ENCODE measurements around the gene TMEM254.
A peak's percentile ranks its signal among the peaks of the same experiment; 100 is the strongest.

The TMEM254 gene

GRCh38 chr10:80104066-80104926 is 25.8 kb downstream of the TMEM254 start:
- Histone ChIP-seq H3K9ac (ENCODE audit: low read length) (peak overlapping the region; percentile 90), H4K91ac (ENCODE audit: low read length) (no peak overlapping the region)

GRCh38 chr10:80108576-80109239 is 30.2 kb downstream of the TMEM254 start:
- Histone ChIP-seq H3K9me3 (ENCODE audit: control insufficient read depth, low read length) (peaks cover 25% of the 10 kb centered on the region), H3K27me3 (ENCODE audit: control insufficient read depth in 1 of 2, insufficient read depth in 1 of 2, low read length in 2 of 2) (no peaks in the 10 kb centered on the region), H3K4ac (ENCODE audit: low read depth in 1 of 2, low read length in 2 of 2) (no peak overlapping the region), H3K4me3 (ENCODE audit: insufficient read depth in 1 of 2, low read depth in 1 of 2, low read length in 2 of 2) (peak overlapping the region in 1 of 2 experiments; percentile 37), H2AK5ac (ENCODE audit: low read length, severe bottlenecking) (no peak overlapping the region), H2BK12ac (ENCODE audit: low read length in 2 of 2) (no peak overlapping the region), H2AFZ (ENCODE audit: low read depth, low read length) (no peak overlapping the region), H3K36me3 (ENCODE audit: control insufficient read depth in 1 of 2, insufficient read depth in 2 of 2, low read depth in 1 of 2, low read length in 2 of 2) (no peaks in the 10 kb centered on the region), H3K14ac (ENCODE audit: low read length in 2 of 2) (no peak overlapping the region), H3K18ac (ENCODE audit: low read depth in 1 of 2, low read length in 2 of 2) (no peak overlapping the region), H3K9ac (ENCODE audit: low read length) (no peak overlapping the region), H3K27ac (ENCODE audit: low read length, poor library complexity, severe bottlenecking) (no peak overlapping the region), H3K4me2 (ENCODE audit: low read length, poor library complexity, severe bottlenecking) (no peak overlapping the region), H4K91ac (ENCODE audit: low read length) (no peak overlapping the region), H2BK120ac (ENCODE audit: low read depth, low read length) (no peak overlapping the region), H3K23ac (ENCODE audit: low read length in 2 of 2) (no peak overlapping the region), H3K79me1 (replicated peaks; ENCODE audit: low read length, poor library complexity, severe bottlenecking) (no peaks in the 10 kb centered on the region), H3K4me1 (ENCODE audit: control insufficient read depth, insufficient read depth, low read depth, low read length) (no peaks in the 10 kb centered on the region), H4K8ac (ENCODE audit: low read length) (no peak overlapping the region), H2BK5ac (ENCODE audit: low read depth, low read length, poor library complexity, severe bottlenecking) (no peak overlapping the region), H2BK15ac (ENCODE audit: low read depth, poor library complexity, severe bottlenecking) (no peak overlapping the region)
- DNase-seq = peak; percentile 13
- WGBS = 83% methylated on average over 7 of the region's 8 CpGs

More at GRCh38 chr10:80104066-80104926, 25.8 kb downstream of the TMEM254 start:
- peak overlapping the region in 1 of 2 experiments; percentile 63 for H2BK12ac ChIP-seq (ENCODE audit: low read length in 2 of 2)
- H3K4me2 ChIP-seq (ENCODE audit: low read length, poor library complexity, severe bottlenecking) = no peak overlapping the region
- no peak overlapping the region for H2BK120ac ChIP-seq (ENCODE audit: low read depth, low read length)
- no peaks in the 10 kb centered on the region for H3K36me3 ChIP-seq (ENCODE audit: control insufficient read depth in 1 of 2, insufficient read depth in 2 of 2, low read depth in 1 of 2, low read length in 2 of 2)
- no peak overlapping the region for H2AK5ac ChIP-seq (ENCODE audit: low read length, severe bottlenecking)
- no peaks in the 10 kb centered on the region for H3K4me1 ChIP-seq (ENCODE audit: control insufficient read depth, insufficient read depth, low read depth, low read length)
- H3K4me3 ChIP-seq (ENCODE audit: insufficient read depth in 1 of 2, low read depth in 1 of 2, low read length in 2 of 2) = peak overlapping the region in 1 of 2 experiments; percentile 66
- H3K9me3 ChIP-seq (ENCODE audit: control insufficient read depth, low read length) = peaks cover 22% of the 10 kb centered on the region
- no peak overlapping the region for H3K23ac ChIP-seq (ENCODE audit: low read length in 2 of 2)
- no peak overlapping the region for H4K8ac ChIP-seq (ENCODE audit: low read length)
- no peak overlapping the region for H3K14ac ChIP-seq (ENCODE audit: low read length in 2 of 2)
- peak overlapping the region in 1 of 2 experiments; percentile 41 for H3K4ac ChIP-seq (ENCODE audit: low read depth in 1 of 2, low read length in 2 of 2)
- H3K79me1 ChIP-seq (replicated peaks; ENCODE audit: low read length, poor library complexity, severe bottlenecking) = no peaks in the 10 kb centered on the region
- H3K27me3 ChIP-seq (ENCODE audit: control insufficient read depth in 1 of 2, insufficient read depth in 1 of 2, low read length in 2 of 2) = no peaks in the 10 kb centered on the region
- H3K18ac ChIP-seq (ENCODE audit: low read depth in 1 of 2, low read length in 2 of 2) = peak overlapping the region; percentile 0 to 57
- peak; percentile 89 for DNase-seq
- no peak overlapping the region for H3K27ac ChIP-seq (ENCODE audit: low read length, poor library complexity, severe bottlenecking)
- H2BK5ac ChIP-seq (ENCODE audit: low read depth, low read length, poor library complexity, severe bottlenecking) = no peak overlapping the region
- WGBS = 70% methylated on average over 9 of the region's 10 CpGs
- H2BK15ac ChIP-seq (ENCODE audit: low read depth, poor library complexity, severe bottlenecking) = no peak overlapping the region
- H2AFZ ChIP-seq (ENCODE audit: low read depth, low read length) = no peak overlapping the region

GRCh38 chr10:80110986-80111385 is 32.5 kb downstream of the TMEM254 start:
- Histone ChIP-seq H3K4me3 (ENCODE audit: insufficient read depth in 1 of 2, low read depth in 1 of 2, low read length in 2 of 2) (no peak overlapping the region), H3K4ac (ENCODE audit: low read depth in 1 of 2, low read length in 2 of 2) (no peak overlapping the region), H3K36me3 (ENCODE audit: control insufficient read depth in 1 of 2, insufficient read depth in 2 of 2, low read depth in 1 of 2, low read length in 2 of 2) (no peaks in the 10 kb centered on the region), H2BK120ac (ENCODE audit: low read depth, low read length) (no peak overlapping the region), H2AFZ (ENCODE audit: low read depth, low read length) (no peak overlapping the region), H3K9me3 (ENCODE audit: control insufficient read depth, low read length) (peaks cover 25% of the 10 kb centered on the region), H2BK5ac (ENCODE audit: low read depth, low read length, poor library complexity, severe bottlenecking) (no peak overlapping the region), H2AK5ac (ENCODE audit: low read length, severe bottlenecking) (no peak overlapping the region), H3K4me1 (ENCODE audit: control insufficient read depth, insufficient read depth, low read depth, low read length) (no peaks in the 10 kb centered on the region), H3K18ac (ENCODE audit: low read depth in 1 of 2, low read length in 2 of 2) (no peak overlapping the region), H2BK12ac (ENCODE audit: low read length in 2 of 2) (no peak overlapping the region), H4K8ac (ENCODE audit: low read length) (no peak overlapping the region), H3K23ac (ENCODE audit: low read length in 2 of 2) (no peak overlapping the region), H3K79me1 (replicated peaks; ENCODE audit: low read length, poor library complexity, severe bottlenecking) (no peaks in the 10 kb centered on the region), H3K9ac (ENCODE audit: low read length) (peak overlapping the region; percentile 78), H4K91ac (ENCODE audit: low read length) (no peak overlapping the region), H2BK15ac (ENCODE audit: low read depth, poor library complexity, severe bottlenecking) (no peak overlapping the region), H3K4me2 (ENCODE audit: low read length, poor library complexity, severe bottlenecking) (no peak overlapping the region), H3K27me3 (ENCODE audit: control insufficient read depth in 1 of 2, insufficient read depth in 1 of 2, low read length in 2 of 2) (no peaks in the 10 kb centered on the region), H3K27ac (ENCODE audit: low read length, poor library complexity, severe bottlenecking) (no peak overlapping the region), H3K14ac (ENCODE audit: low read length in 2 of 2) (no peak overlapping the region)
- no peak for DNase-seq
- 97% methylated on average over 1 of the region's 1 CpG for WGBS

GRCh38 chr10:80118669-80119068 is 40.2 kb downstream of the TMEM254 start:
- no peaks in the 10 kb centered on the region for H3K79me1 ChIP-seq (replicated peaks; ENCODE audit: low read length, poor library complexity, severe bottlenecking)
- no peak overlapping the region for H3K9ac ChIP-seq (ENCODE audit: low read length)
- no peaks in the 10 kb centered on the region for H3K4me1 ChIP-seq (ENCODE audit: control insufficient read depth, insufficient read depth, low read depth, low read length)
- H2BK15ac ChIP-seq (ENCODE audit: low read depth, poor library complexity, severe bottlenecking) = no peak overlapping the region
- no peak overlapping the region for H3K4me2 ChIP-seq (ENCODE audit: low read length, poor library complexity, severe bottlenecking)
- DNase-seq = no peak
- no peak overlapping the region for H3K4ac ChIP-seq (ENCODE audit: low read depth in 1 of 2, low read length in 2 of 2)
- H3K27me3 ChIP-seq (ENCODE audit: control insufficient read depth in 1 of 2, insufficient read depth in 1 of 2, low read length in 2 of 2) = peaks cover 0 to 8% of the 10 kb centered on the region in 2 experiments
- no peak overlapping the region for H3K14ac ChIP-seq (ENCODE audit: low read length in 2 of 2)
- no peaks in the 10 kb centered on the region for H3K36me3 ChIP-seq (ENCODE audit: control insufficient read depth in 1 of 2, insufficient read depth in 2 of 2, low read depth in 1 of 2, low read length in 2 of 2)
- H2AFZ ChIP-seq (ENCODE audit: low read depth, low read length) = no peak overlapping the region
- no peak overlapping the region for H3K27ac ChIP-seq (ENCODE audit: low read length, poor library complexity, severe bottlenecking)
- H3K9me3 ChIP-seq (ENCODE audit: control insufficient read depth, low read length) = no peaks in the 10 kb centered on the region
- no peak overlapping the region for H2AK5ac ChIP-seq (ENCODE audit: low read length, severe bottlenecking)
- H3K4me3 ChIP-seq (ENCODE audit: insufficient read depth in 1 of 2, low read depth in 1 of 2, low read length in 2 of 2) = no peak overlapping the region
- no peak overlapping the region for H3K23ac ChIP-seq (ENCODE audit: low read length in 2 of 2)
- no peak overlapping the region for H2BK5ac ChIP-seq (ENCODE audit: low read depth, low read length, poor library complexity, severe bottlenecking)
- no peak overlapping the region for H2BK12ac ChIP-seq (ENCODE audit: low read length in 2 of 2)
- H2BK120ac ChIP-seq (ENCODE audit: low read depth, low read length) = no peak overlapping the region
- H3K18ac ChIP-seq (ENCODE audit: low read depth in 1 of 2, low read length in 2 of 2) = no peak overlapping the region
- no peak overlapping the region for H4K91ac ChIP-seq (ENCODE audit: low read length)
- H4K8ac ChIP-seq (ENCODE audit: low read length) = no peak overlapping the region
- WGBS = 42% methylated on average over 2 of the region's 4 CpGs
